GM12872 (cell line): ENCODE data around the gene MED12L.

Experiments used
- TF ChIP-seq, protein P1 (sequence below): IDR thresholded peaks from 3 replicates; pipeline ENCODE4 v1.5.1; 2011; ENCODE audit warnings: low read depth, mild to moderate bottlenecking, low read length, moderate library complexity; ENCODE audit not compliant: insufficient read depth

Gene MED12L

DNA sequence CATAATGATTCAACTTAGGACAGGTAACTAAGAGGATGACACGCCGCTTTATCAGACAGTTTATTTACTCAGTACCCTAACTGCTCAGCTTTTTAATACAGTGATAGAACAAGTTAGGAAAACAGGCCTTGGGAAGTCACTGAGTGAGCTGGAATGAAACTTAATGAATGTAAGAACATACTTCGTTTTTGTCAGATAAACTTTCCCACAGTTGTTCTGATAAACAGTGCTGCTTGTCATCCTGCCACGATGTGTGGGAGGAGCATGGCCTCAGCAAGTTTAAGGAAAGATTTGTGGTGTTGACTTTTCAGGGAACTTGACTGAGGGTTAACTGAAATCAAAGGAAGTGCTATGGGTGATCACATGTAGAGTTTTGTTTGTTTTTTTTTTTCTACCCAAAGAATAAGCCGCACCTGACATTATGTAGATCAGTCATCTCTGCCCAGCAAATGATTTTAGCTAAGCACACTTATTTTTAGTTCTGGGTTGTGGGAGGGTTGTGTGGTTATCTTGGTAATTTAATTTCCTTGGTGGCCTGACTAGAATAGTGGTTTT lies 198.5 kb downstream of the MED12L start:
- TF ChIP-seq, protein P1, sequence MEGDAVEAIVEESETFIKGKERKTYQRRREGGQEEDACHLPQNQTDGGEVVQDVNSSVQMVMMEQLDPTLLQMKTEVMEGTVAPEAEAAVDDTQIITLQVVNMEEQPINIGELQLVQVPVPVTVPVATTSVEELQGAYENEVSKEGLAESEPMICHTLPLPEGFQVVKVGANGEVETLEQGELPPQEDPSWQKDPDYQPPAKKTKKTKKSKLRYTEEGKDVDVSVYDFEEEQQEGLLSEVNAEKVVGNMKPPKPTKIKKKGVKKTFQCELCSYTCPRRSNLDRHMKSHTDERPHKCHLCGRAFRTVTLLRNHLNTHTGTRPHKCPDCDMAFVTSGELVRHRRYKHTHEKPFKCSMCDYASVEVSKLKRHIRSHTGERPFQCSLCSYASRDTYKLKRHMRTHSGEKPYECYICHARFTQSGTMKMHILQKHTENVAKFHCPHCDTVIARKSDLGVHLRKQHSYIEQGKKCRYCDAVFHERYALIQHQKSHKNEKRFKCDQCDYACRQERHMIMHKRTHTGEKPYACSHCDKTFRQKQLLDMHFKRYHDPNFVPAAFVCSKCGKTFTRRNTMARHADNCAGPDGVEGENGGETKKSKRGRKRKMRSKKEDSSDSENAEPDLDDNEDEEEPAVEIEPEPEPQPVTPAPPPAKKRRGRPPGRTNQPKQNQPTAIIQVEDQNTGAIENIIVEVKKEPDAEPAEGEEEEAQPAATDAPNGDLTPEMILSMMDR, result no peak

DNA sequence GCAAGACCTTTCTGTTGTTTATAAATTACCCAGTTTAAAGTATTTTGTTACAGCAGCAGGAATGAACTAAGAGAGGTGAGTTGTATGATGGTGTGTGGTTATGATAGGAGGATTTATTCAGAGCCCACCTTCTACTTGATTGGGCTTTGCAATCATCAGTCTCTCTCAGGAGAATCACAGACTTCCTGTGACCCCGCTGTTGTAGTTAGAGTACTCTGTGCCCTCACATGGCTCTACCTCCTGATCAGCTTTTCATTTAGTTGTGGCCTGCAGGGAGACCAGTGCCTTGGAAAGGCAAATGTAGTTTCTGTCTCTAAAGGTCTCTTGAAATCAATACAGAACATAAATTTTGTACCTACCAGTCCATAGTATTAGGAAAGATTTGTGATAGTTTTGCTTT lies 200.5 kb downstream of the MED12L start:
- TF ChIP-seq, protein P1, result no peak

DNA sequence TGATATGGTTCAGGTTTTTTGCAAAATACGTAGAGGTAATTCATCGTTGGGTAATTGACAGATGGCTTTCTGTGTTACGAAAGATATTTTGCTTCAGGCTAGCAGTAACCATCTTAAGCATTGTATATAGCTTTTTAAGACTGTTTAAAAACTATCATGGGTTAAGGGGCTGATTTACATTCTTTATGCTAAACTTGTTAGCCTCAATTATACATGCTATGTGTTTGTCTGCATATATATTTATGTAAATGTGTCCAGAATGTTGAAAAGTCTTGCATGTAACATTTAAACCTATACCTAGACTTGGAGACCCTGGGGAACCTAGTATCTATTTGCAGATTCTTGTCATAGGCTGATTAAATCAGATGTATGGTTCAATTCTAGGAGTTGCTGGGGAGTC lies 204.0 kb downstream of the MED12L start:
- TF ChIP-seq, protein P1, result no peak

DNA sequence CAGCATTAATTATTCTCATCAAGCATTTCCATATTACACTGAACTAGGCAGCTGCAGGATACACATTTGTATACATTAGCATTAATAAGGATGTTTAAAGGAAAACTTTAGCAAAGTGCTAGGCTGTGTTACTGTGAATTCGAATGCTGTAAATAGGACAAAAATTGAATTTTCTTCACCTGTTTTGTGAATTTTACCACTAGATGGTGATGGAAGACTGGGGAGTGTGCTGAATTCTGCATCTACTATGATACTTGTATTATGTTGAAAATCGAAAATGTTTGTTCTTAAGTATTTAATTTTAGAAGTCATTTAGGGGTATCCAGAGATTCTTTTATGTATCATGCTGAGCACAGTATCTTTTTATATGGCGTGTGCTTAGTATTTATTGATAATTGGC lies 205.2 kb downstream of the MED12L start:
- TF ChIP-seq, protein P1, result peak; percentile 36; the same call in 1 of the 3 replicates

DNA sequence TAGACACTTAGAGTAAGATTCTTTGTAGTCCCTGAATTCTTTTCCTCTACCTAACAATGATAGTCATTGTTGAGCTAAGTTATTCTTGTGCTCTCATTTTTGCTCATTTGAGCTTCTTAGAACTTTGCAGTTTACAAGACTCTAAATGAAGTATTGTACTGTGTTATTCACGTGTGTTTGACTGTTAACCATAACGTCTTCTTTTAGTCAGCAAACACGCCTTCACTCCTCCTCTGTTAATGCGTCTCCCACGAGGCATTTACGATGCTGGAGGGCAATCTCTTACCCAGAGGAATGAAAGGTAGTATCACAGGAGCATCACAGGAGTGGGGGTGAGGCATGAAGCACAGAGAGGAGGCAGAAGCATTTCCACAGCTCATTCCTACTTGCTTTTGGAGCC lies 207.7 kb downstream of the MED12L start:
- TF ChIP-seq, protein P1, result no peak

DNA sequence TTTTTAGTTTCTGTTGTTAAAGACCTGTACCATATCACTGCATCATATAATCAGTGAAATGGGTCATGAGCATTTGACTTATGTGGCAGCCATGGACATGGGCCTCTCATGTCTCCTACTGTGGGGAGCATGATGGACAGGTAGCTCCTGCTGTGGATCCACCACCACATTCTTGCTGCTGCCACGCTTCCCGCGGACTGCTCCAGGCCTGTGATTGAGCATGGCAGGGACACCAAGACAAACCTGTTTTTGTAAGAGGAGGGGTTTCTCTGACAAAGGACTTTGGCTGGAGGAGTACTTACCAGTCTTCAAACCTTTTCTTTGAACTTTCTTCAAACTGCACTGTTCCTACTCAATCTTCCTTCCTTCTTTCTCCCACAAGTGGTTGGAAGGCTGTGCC lies 210.8 kb downstream of the MED12L start:
- TF ChIP-seq, protein P1, result no peak

- TF ChIP-seq, protein P1, result no peak
These were observed 212.0 kb downstream of the MED12L start for GRCh38 chr3:151297429-151297828.

DNA sequence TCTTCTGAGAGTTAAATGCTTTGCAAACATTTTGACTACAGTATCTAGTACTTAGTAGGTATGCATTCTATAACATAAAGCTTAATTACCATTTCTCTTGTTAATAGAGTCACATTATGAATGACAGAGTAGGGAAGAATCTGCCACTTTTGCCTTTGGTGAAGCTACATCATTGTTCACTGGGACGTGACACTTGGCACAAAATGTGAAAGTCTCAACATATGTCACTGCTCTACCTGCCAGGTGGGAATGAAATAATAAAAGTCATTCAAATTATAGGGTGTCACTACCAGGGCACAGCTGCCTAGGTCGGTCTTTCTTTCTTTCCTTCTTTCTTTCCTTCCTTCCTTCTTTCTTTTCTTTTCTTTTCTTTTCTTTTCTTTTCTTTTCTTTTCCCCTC lies 213.5 kb downstream of the MED12L start:
- TF ChIP-seq, protein P1, result no peak
